NCI-H82 (cell line): ENCODE measurements around the gene TNFRSF8.

ENCODE experiments used
- DNase-seq: peaks from one replicate; lab custom pipeline; 2025; lab: John Stamatoyannopoulos, UW

The TNFRSF8 gene

GRCh38 chr1:12159816-12160215, 96.7 kb downstream of the TNFRSF8 start:
- no peak for DNase-seq

GRCh38 chr1:12161324-12161661, 98.2 kb downstream of the TNFRSF8 start:
- no peak for DNase-seq

- DNase-seq: no peak
These were observed 98.8 kb downstream of the TNFRSF8 start for GRCh38 chr1:12161662-12162458.

GRCh38 chr1:12162459-12163137, 99.5 kb downstream of the TNFRSF8 start:
- DNase-seq: no peak

- no peak for DNase-seq
These were observed 100.1 kb downstream of the TNFRSF8 start for GRCh38 chr1:12163210-12163609.

GRCh38 chr1:12164210-12164609, 101.1 kb downstream of the TNFRSF8 start:
- no peak for DNase-seq

- no peak for DNase-seq
These were observed 102.2 kb downstream of the TNFRSF8 start for GRCh38 chr1:12165342-12165741.

GRCh38 chr1:12166834-12167492, 103.9 kb downstream of the TNFRSF8 start, which contains the start of gene TNFRSF1B:
Gene TNFRSF1B, plus strand, starts transcription at chr1:12166991. Its CDS starts 101 bp downstream, at chr1:12167092.
- peak; percentile 52 for DNase-seq

- no peak for DNase-seq
These were observed 104.7 kb downstream of the TNFRSF8 start for GRCh38 chr1:12167493-12168429.

GRCh38 chr1:12168451-12169160, 105.5 kb downstream of the TNFRSF8 start:
- no peak for DNase-seq

GRCh38 chr1:12169442-12170135, 106.5 kb downstream of the TNFRSF8 start:
- no peak for DNase-seq

- no peak for DNase-seq
These were observed 107.2 kb downstream of the TNFRSF8 start for GRCh38 chr1:12170263-12170671.

GRCh38 chr1:12171206-12172041, 108.3 kb downstream of the TNFRSF8 start:
- DNase-seq: no peak

- DNase-seq: no peak
These were observed 109.1 kb downstream of the TNFRSF8 start for GRCh38 chr1:12172042-12172851.

- no peak for DNase-seq
These were observed 110.0 kb downstream of the TNFRSF8 start for GRCh38 chr1:12173041-12173509.

GRCh38 chr1:12173631-12174121, 110.6 kb downstream of the TNFRSF8 start:
- no peak for DNase-seq

GRCh38 chr1:12174924-12175810, 112.1 kb downstream of the TNFRSF8 start:
- no peak for DNase-seq
